H1 (cell line): Measurements from ENCODE around the gene GTF2H1. TPM values are rescaled to one million over a fixed set of nuclear protein-coding genes. Genes with fewer than 3 reads are reported as not detected.

Experiments
- CTCF ChIA-PET: fragments of 300-600 bp; sonication (Branson Sonifier 250); formaldehyde crosslinking; loops from one replicate; lab custom pipeline; 2021; ENCODE audit not compliant: partially characterized antibody; lab: Charles Lee
- POLR2A ChIA-PET: fragments of 300-600 bp; sonication (Branson Sonifier 250); formaldehyde crosslinking; loops from one replicate; lab custom pipeline; 2021; ENCODE audit warnings: inconsistent platforms; ENCODE audit not compliant: partially characterized antibody; lab: Charles Lee
- DNase-seq, 2 experiments: peaks; one replicate each; pipeline versions ENCODE4 v3.0.0 to v3.0.0-alpha.2; 2010 to 2022; ENCODE audit warnings: low spot score in 2 of 2, low read depth in 1 of 2, mixed read lengths in 1 of 2
- FAIRE-seq: peaks from 2 replicates; lab custom pipeline; 2011; peaks lifted over from hg19 to GRCh38; lab: Jason Lieb, UNC
- H2AFZ ChIP-seq: 2 replicates; pipeline ENCODE4 v1.8.1; 2012; ENCODE audit warnings: low read length, inconsistent platforms
- H2AK5ac ChIP-seq: 2 replicates; pipeline ENCODE4 v1.6.1; 2013; ENCODE audit warnings: low read depth, low read length
- H2BK120ac ChIP-seq: replicated peaks from 2 replicates; pipeline ENCODE3; 2013; ENCODE audit warnings: low read depth, low read length, inconsistent platforms
- H2BK12ac ChIP-seq: 2 replicates; pipeline ENCODE4 v1.6.1; 2013; ENCODE audit warnings: low read depth, low read length
- H2BK15ac ChIP-seq: 2 replicates; pipeline ENCODE4 v1.6.1; 2013; ENCODE audit warnings: low read length
- H2BK20ac ChIP-seq: 2 replicates; pipeline ENCODE4 v1.6.1; 2013; ENCODE audit warnings: low read length
- H2BK5ac ChIP-seq: 2 replicates; pipeline ENCODE4 v1.6.1; 2013; ENCODE audit warnings: low read depth, low read length
- H3K14ac ChIP-seq: 2 replicates; pipeline ENCODE4 v1.6.1; 2013; ENCODE audit warnings: inconsistent platforms; ENCODE audit not compliant: insufficient read length
- H3K18ac ChIP-seq: 2 replicates; pipeline ENCODE4 v1.6.1; 2013; ENCODE audit warnings: low read length; ENCODE audit errors: extremely low read depth
- H3K23ac ChIP-seq: 2 replicates; pipeline ENCODE4 v1.6.1; 2013; ENCODE audit warnings: inconsistent platforms; ENCODE audit not compliant: insufficient read length
- H3K23me2 ChIP-seq: 2 replicates; pipeline ENCODE4 v1.6.1; 2013; ENCODE audit warnings: low read depth, low read length
- H3K27ac ChIP-seq: 2 replicates; pipeline ENCODE4 v1.6.1; 2011; ENCODE audit warnings: low read depth, low read length, inconsistent platforms
- H3K27me3 ChIP-seq, 4 experiments: replicated peaks in 1 of 4; 1 replicate in 1 of 4; 2 replicates in 3 of 4; pipeline versions ENCODE4 v1.6.1 to v1.8.1; 2011 to 2013; ENCODE audit warnings: low read length in 3 of 4, mild to moderate bottlenecking in 3 of 4, inconsistent platforms in 2 of 4, mixed read lengths in 2 of 4, moderate library complexity in 1 of 4; ENCODE audit not compliant: control insufficient read depth in 3 of 4, insufficient read depth in 3 of 4; ENCODE audit errors: extremely low read depth in 1 of 4
- H3K36me3 ChIP-seq, 4 experiments: 2 replicates each; pipeline versions ENCODE4 v1.6.1 to v1.8.1; 2011 to 2013; ENCODE audit warnings: mild to moderate bottlenecking in 4 of 4, low read length in 3 of 4, moderate library complexity in 2 of 4, control low read depth in 1 of 4, inconsistent platforms in 1 of 4; ENCODE audit not compliant: insufficient read depth in 4 of 4, control insufficient read depth in 2 of 4
- H3K4ac ChIP-seq: replicated peaks from 2 replicates; pipeline ENCODE3; 2013; ENCODE audit warnings: low read length, low read depth, mixed read lengths, inconsistent platforms; ENCODE audit not compliant: insufficient read length
- H3K4me1 ChIP-seq, 4 experiments: replicated peaks in 1 of 4; 1 replicate in 1 of 4; 2 replicates in 3 of 4; pipeline versions ENCODE4 v1.6.1 to v1.8.1; 2011 to 2013; ENCODE audit warnings: low read length in 3 of 4, inconsistent platforms in 2 of 4, mixed read lengths in 1 of 4; ENCODE audit not compliant: insufficient read depth in 4 of 4, control insufficient read depth in 3 of 4
- H3K4me2 ChIP-seq, 2 experiments: 2 replicates each; pipeline versions ENCODE4 v1.6.1 to v1.8.1; 2011 to 2013; ENCODE audit warnings: low read depth in 2 of 2, low read length in 2 of 2, control low read depth in 1 of 2, inconsistent platforms in 1 of 2, mild to moderate bottlenecking in 1 of 2; ENCODE audit not compliant: insufficient read depth in 1 of 2
- H3K4me3 ChIP-seq, 4 experiments: fragments of 200-600, 300-600 bp in 1 of 4; sonication (generic), shearing (Covaris generic), sonication (Bioruptor Twin) in 1 of 4; 2 replicates each; pipeline versions ENCODE4 v1.5.1 to v1.8.1; 2011 to 2016; ENCODE audit warnings: low read length in 4 of 4, low read depth in 3 of 4, control low read depth in 2 of 4, inconsistent platforms in 2 of 4, mild to moderate bottlenecking in 2 of 4, mixed read lengths in 1 of 4, moderate library complexity in 1 of 4; ENCODE audit not compliant: insufficient read depth in 2 of 4; ENCODE audit errors: extremely low read depth in 1 of 4
- H3K56ac ChIP-seq: replicated peaks from 2 replicates; pipeline ENCODE3; 2013; ENCODE audit warnings: low read depth, mild to moderate bottlenecking, mixed read lengths, low read length, inconsistent platforms; ENCODE audit not compliant: insufficient read length
- H3K79me1 ChIP-seq: 2 replicates; pipeline ENCODE4 v1.6.1; 2013; ENCODE audit warnings: low read depth, low read length, control low read depth
- H3K79me2 ChIP-seq, 2 experiments: 2 replicates each; pipeline versions ENCODE4 v1.6.1 to v1.8.1; 2012 to 2013; ENCODE audit warnings: low read length in 2 of 2, mild to moderate bottlenecking in 2 of 2, inconsistent platforms in 1 of 2; ENCODE audit not compliant: insufficient read depth in 2 of 2, control insufficient read depth in 1 of 2
- H3K9ac ChIP-seq, 4 experiments: replicated peaks in 1 of 4; 1 replicate in 1 of 4; 2 replicates in 3 of 4; pipeline versions ENCODE4 v1.6.1 to v1.8.1; 2011 to 2013; ENCODE audit warnings: low read depth in 3 of 4, low read length in 3 of 4, control low read depth in 2 of 4, mild to moderate bottlenecking in 2 of 4, moderate library complexity in 2 of 4, inconsistent platforms in 1 of 4; ENCODE audit errors: extremely low read depth in 1 of 4
- H3K9me3 ChIP-seq, 2 experiments: 2 replicates each; pipeline versions ENCODE4 v1.6.1 to v1.8.1; 2012 to 2013; ENCODE audit warnings: mild to moderate bottlenecking in 2 of 2, moderate library complexity in 2 of 2, control low read depth in 1 of 2, inconsistent platforms in 1 of 2, low read depth in 1 of 2, low read length in 1 of 2, mixed read lengths in 1 of 2; ENCODE audit not compliant: insufficient read depth in 2 of 2
- H4K20me1 ChIP-seq, 2 experiments: replicated peaks in 1 of 2; 2 replicates each; pipeline versions ENCODE3 to v1.8.1; 2011 to 2013; ENCODE audit warnings: inconsistent platforms in 2 of 2, low read length in 2 of 2, mild to moderate bottlenecking in 1 of 2; ENCODE audit not compliant: insufficient read depth in 2 of 2, control insufficient read depth in 1 of 2
- H4K5ac ChIP-seq: 2 replicates; pipeline ENCODE4 v1.6.1; 2013; ENCODE audit warnings: low read length, low read depth, mixed read lengths, inconsistent platforms; ENCODE audit not compliant: insufficient read length
- H4K8ac ChIP-seq: 2 replicates; pipeline ENCODE4 v1.8.0; 2013; ENCODE audit warnings: mild to moderate bottlenecking, moderate library complexity, low read length, inconsistent platforms; ENCODE audit not compliant: insufficient read depth; ENCODE audit errors: extremely low read depth
- H4K91ac ChIP-seq: replicated peaks from 2 replicates; pipeline ENCODE3; 2013; ENCODE audit warnings: low read length, mixed read lengths, inconsistent platforms; ENCODE audit not compliant: insufficient read length
- CBX5 ChIP-seq: fragments of 300-800, 300-1000 bp; sonication (generic); IDR thresholded peaks from 2 replicates; pipeline ENCODE4 v1.7.1; 2016; ENCODE audit warnings: antibody characterized with exemption, low read length, low read depth
- GABPA ChIP-seq: IDR thresholded peaks from 2 replicates; pipeline ENCODE4 v1.6.1; 2011; ENCODE audit warnings: mild to moderate bottlenecking, low read length, moderate library complexity, borderline replicate concordance; ENCODE audit not compliant: insufficient read depth
- KDM4A ChIP-seq: IDR thresholded peaks from one replicate; pipeline ENCODE4 v1.7.1; 2012; ENCODE audit warnings: low read depth, mild to moderate bottlenecking, moderate library complexity, low read length, inconsistent platforms; ENCODE audit not compliant: severe bottlenecking
- MAFK ChIP-seq: IDR thresholded peaks from 2 replicates; pipeline ENCODE4 v1.6.1; 2012; ENCODE audit warnings: low read depth, mild to moderate bottlenecking, improper control_type of control experiment, low read length
- NRF1 ChIP-seq: IDR thresholded peaks from 2 replicates; pipeline ENCODE4 v1.6.1; 2011; ENCODE audit warnings: mild to moderate bottlenecking, low read depth, low read length, improper control_type of control experiment
- POLR2AphosphoS5 ChIP-seq: IDR thresholded peaks from 2 replicates; pipeline ENCODE4 v1.6.1; 2011; ENCODE audit warnings: low read depth, low read length
- SAP30 ChIP-seq: fragments of 300-600 bp; sonication (generic); IDR thresholded peaks from 2 replicates; pipeline ENCODE4 v1.7.1; 2012; ENCODE audit warnings: low read length, moderate library complexity, mild to moderate bottlenecking, inconsistent platforms; ENCODE audit not compliant: insufficient read depth, insufficient replicate concordance
- SIN3A ChIP-seq, 2 experiments: IDR thresholded peaks in 1 of 2; conservative IDR thresholded peaks in 1 of 2; 2 replicates each; pipeline ENCODE4 v1.6.1; 2011 to 2012; ENCODE audit warnings: low read length in 2 of 2, improper control_type of control experiment in 1 of 2, low read depth in 1 of 2, mild to moderate bottlenecking in 1 of 2
- TAF7 ChIP-seq: optimal IDR thresholded peaks from 2 replicates; pipeline ENCODE3; 2011; ENCODE audit warnings: low read depth, mild to moderate bottlenecking, inconsistent platforms, low read length, moderate library complexity, borderline replicate concordance
- TEAD4 ChIP-seq: IDR thresholded peaks from 2 replicates; pipeline ENCODE4 v1.6.1; 2012; ENCODE audit warnings: low read depth, low read length, inconsistent platforms, mixed read lengths
- WGBS, 2 experiments: shearing (Covaris generic) in 1 of 2; methylation state at CpG; one replicate each; pipeline versions ENCODE4 v1.1.6 to v1.1.7; 2013 to 2015; ENCODE audit warnings: low lambda C conversion rate in 2 of 2, mixed read lengths in 2 of 2, inconsistent platforms in 1 of 2, low coverage in 1 of 2, missing lambda C conversion rate in 1 of 2; ENCODE audit not compliant: insufficient replicate concordance in 2 of 2, insufficient coverage in 1 of 2, insufficient read length in 1 of 2; ENCODE audit errors: extremely low coverage in 1 of 2, missing lambda C conversion rate in 1 of 2; 5-methylcytosine and 5-hydroxymethylcytosine counted together
- polyA plus RNA-seq, 7 experiments: library from polyadenylated mRNA; depleted of rRNA in 3 of 7; stranded (reverse) in 5 of 7; unstranded in 2 of 7; fragments of >200 nt in 5 of 7; fragments of 200-250 nt in 2 of 7; gene quantifications; 1 replicate in 5 of 7; 2 replicates in 1 of 7; 4 replicates in 1 of 7; pipeline versions ENCODE4 v1.2.1 to v1.2.3, GENCODE V29; 2011 to 2013; ENCODE audit warnings: missing spikeins in 2 of 7, mixed read lengths in 2 of 7
- total RNA-seq: library from RNA; stranded (reverse); fragmentation: NEBNext Ultra II Directional; extraction: Animal tissue kit (Norgen Biotek cat#: 25700); gene quantifications from 2 replicates; pipeline ENCODE4 v1.2.1, GENCODE V29; 2021

GTF2H1 gene
- total and polyA plus RNA-seq, 2 of the 8 experiments (the other 6 are each of a cell fraction or from before 2014, with no cell fraction given): 9.1 to 26.3 TPM

- WGBS, 2 experiments: 87% methylated on average over 4 of the region's 4 CpGs; no CpG with 5 or more reads in 1 of the 2 experiments
- POLR2A ChIA-PET: interaction anchor here (0.6 kb wide), 1 partner anchor 221 kb away, joined by 3 read pairs; no protein-coding TSS in a partner anchor
Measured at GRCh38 chr11:18280438-18281045, 41.8 kb upstream of the GTF2H1 start.

More at GRCh38 chr11:18280438-18281045, 41.8 kb upstream of the GTF2H1 start:
- Histone ChIP-seq H2BK12ac (no peak overlapping the region), H2AFZ (no peak overlapping the region), H3K4ac (no peak overlapping the region), H4K91ac (no peak overlapping the region), H2BK120ac (no peak overlapping the region), H3K56ac (no peak overlapping the region), H2AK5ac (no peak overlapping the region), H3K18ac (no peak overlapping the region), H3K4me1 (no peaks in the 10 kb centered on the region; a peak in 1 of 7 replicates), H3K36me3 (peaks cover 8 to 57% (median 33%) of the 10 kb centered on the region in 4 experiments), H3K23ac (no peak overlapping the region), H3K23me2 (no peaks in the 10 kb centered on the region), H4K20me1 (no peaks in the 10 kb centered on the region), H3K79me1 (no peaks in the 10 kb centered on the region), H4K8ac (no peak overlapping the region), H3K27me3 (no peaks in the 10 kb centered on the region), H2BK20ac (no peak overlapping the region), H2BK5ac (no peak overlapping the region), H3K79me2 (no peaks in the 10 kb centered on the region), H3K9ac (no peak overlapping the region), H3K4me3 (no peak overlapping the region), H3K4me2 (no peak overlapping the region), H3K27ac (no peak overlapping the region), H3K9me3 (no peaks in the 10 kb centered on the region; a peak in 1 of 4 replicates), H4K5ac (no peak overlapping the region), H2BK15ac (no peak overlapping the region), H3K14ac (no peak overlapping the region)
- DNase-seq: no peak
- no peak for TF ChIP-seq TAF7
- TF ChIP-seq KDM4A: no peak
- TF ChIP-seq TEAD4: no peak
- TF ChIP-seq POLR2AphosphoS5: no peak
- TF ChIP-seq MAFK: no peak
- TF ChIP-seq SIN3A (conservative IDR thresholded peaks at IDR 0.05 in 1 of 2, IDR thresholded peaks at IDR 0.05 in 1 of 2; ENCODE audit: low read depth in 1 of 2, low read length in 2 of 2): no peak
- TF ChIP-seq SAP30: no peak
- no peak for TF ChIP-seq CBX5
- no peak for TF ChIP-seq GABPA
- TF ChIP-seq NRF1: no peak
- FAIRE-seq: no peak
- CTCF ChIA-PET: interaction anchor here (0.6 to 1.8 kb wide), 7 partner anchors 35 to 977 kb away, joined by 3 to 7 read pairs (median 4); no protein-coding TSS in a partner anchor
